NK-92 (cell line): Measurements from ENCODE around the gene ARHGAP26.

Experiments used
- DNase-seq: peaks from one replicate; lab custom pipeline; 2025; ENCODE audit not compliant: unreplicated experiment; lab: John Stamatoyannopoulos, UW

Gene ARHGAP26

DNA sequence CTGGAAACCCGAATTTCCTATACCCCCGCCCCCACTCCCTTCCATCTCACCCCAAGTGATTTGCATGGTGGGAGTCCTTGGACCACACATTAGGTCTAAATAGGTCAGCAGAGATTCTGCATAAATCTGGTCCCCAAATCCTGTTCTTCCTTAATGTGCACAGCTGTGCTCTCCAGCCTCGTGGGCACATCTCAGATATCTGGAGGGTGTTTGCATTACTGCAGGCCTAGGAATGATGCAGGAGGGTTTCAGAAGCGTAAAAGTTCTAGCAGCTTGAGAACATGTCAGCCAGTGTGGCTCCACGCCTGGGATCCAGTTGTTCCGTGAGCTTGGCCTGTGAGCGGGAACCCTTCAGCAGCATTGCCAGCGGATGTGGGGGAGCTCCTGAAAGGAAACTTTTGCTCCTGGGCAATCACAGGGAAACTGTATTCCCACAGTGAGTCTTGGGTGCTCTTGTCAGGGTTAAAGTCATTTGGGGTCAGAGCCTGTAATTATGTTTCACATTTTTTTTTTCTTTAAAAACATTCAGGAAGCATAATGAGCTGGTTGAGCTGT is 12.9 kb downstream of the ARHGAP26 start:
- no peak for DNase-seq

DNA sequence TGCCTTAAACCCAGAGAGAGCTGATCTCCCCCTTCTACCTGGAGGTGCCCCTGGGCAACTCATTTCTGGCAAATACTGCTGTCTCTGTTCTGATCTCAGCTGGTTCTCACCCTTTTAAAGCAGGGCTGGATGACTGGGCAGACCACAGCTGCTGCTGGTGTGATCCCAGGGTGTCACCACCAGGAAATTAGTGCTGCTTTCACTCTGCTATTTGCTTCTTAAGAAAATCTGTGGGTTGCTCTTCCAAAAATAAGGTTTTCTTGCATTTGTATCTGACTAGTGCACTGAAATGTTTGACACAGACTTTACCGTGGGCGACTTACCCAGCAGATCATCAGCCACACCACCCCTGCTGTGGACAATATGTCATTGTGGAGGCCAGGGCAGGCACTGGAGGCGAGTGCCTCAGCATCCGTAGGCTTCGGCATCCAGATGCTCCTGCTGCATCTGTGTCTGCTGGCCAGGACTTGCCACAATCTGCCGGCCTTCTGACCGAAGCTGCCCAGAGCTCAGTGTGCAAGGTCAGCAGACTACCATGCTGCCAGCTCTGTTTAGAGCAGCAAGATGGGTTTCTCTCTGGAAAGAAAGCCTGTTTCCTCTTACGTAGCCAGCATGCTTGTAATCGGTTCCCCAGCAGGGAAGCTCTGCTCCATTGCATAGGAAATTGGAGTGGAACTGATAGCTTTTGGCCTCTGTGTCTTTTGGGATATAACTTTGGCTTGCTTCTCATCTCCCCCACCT is 13.6 kb downstream of the ARHGAP26 start:
- DNase-seq: no peak

DNA sequence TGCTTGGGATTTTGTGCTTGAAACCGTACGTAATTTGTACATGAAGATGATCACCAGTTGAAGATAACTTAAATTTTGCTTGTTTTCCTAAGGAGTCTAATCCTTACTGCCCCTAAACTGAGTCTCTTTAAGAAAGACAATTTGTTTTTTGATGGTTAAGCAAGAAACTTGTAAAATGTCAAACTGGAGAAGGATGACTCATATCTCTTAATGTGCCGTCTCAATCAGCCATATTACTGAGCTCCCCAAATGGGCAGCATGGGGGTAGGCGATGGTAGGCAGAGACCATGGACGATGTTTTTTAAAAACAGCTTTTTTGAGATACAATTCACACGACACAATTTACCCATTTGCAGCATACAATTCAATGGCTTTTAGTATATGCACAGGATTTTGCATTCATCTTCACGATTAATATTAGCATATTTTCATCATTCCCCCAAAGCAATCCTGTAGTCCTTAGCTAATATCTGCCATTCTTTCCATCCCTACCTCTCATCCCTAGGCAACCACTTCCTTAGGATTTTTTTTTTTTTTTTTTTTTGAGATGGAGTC is 14.3 kb downstream of the ARHGAP26 start:
- no peak for DNase-seq

DNA sequence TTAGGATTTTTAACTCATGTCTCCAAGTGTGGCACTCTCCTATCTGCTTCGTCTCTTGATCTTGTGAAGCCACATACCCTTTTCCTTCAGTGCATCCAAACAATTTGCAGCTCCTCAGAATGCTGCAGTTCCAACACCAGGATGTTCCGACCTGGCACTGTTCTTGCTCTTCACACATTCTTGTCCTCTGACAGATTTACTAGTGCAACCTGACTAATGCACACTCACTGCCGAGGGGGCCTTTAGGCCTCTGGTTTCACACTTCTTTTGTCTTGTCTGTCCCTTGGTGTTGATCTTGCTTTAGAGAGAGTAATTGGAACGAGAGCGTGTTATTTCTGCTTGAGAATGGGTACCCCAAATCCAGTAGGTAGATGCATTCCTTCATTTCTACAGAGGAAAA is 15.0 kb downstream of the ARHGAP26 start:
- no peak for DNase-seq

DNA sequence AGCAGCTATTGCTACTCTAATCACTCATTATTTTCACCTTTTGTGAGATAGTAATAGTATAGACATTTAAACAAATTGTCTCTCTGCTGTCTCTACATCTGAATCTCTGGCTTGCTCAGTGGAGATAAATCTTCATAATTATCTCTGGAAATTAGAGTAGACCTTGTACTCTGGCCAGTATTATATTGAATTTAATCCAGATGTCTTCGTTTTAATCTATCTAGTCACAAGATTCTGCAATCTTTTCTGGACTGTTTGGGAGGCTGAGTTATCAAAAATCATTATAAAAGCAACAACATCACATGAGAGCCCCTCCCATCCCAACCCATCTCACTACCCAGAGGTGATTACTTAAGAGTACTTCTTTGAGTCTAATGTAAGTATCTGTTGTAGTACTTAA is 19.0 kb downstream of the ARHGAP26 start:
- no peak for DNase-seq

DNA sequence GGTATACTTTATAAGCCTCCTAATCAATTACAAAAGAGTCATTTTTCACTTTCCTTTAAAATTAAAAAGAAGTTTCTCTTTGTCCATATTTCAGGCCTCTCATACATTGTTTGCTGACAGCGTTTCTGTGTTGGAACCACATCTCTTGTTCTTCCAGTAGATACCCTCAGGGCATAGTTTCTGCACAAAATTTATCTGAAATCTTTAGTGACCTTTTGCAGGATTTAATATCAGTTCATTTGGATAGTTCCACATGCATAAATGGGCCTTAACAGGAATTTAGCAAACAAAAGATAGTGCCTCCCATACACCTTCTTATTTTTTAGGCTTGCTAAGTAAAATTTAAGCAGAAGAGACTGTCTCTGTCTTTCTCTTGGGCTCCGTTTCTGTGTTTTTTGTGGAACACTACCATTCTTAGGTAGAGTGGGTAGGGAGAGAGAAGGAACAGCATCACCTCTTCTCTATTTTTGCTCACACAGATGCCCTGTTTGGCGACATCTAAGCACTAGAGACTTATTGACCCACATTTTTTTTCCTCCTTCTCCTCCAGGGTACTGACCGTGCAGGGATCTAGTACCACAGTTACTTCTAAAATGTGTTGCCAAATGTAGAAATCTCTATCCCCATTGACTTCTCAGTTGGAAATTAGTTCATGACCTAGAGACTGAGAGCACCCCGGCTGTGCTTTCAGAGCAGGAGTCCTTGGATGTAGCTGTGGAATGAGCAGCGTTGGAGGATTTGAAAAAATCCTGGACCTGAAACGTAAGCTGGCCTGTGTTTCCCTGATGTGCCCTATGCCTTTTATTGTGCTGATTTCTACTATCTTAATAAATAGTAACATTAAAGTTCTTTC is 22.1 kb downstream of the ARHGAP26 start:
- DNase-seq: no peak

DNA sequence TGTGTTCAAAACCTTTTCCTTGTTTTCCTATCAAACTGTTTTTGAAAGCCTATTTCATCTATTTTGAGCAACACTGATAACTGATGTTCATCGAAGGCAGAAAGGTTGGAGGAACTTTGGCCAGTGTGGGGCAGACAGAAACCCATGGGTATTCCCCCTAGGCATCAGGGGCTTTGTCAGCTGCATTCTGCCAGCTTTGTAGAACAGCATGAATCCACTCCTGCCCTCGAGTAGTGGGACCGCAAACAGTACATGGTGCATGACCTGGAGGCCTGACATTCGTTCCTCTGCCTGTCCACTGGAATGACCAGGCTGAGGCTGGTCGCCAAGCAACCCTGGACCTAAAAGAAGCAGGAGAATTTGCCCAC is 22.7 kb downstream of the ARHGAP26 start:
- DNase-seq: no peak

DNA sequence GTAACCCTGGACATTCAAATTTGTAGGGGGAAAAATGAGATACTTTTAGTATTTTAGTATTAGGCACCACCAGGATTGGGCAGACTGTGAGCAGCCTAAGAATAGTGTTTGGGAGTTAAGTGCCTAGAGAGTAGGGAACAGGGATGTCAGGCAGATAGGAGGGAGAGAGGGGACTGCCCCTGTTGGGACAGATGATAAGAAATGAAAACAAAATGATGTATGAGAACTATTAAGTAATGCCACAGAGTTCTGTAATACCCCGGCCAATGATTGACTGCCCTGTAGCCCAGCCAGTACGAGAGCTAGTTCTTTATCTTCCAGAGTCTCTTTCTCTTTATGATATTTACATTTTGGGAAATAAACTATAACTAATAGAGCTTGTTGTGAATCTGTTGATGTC is 24.4 kb downstream of the ARHGAP26 start:
- DNase-seq: no peak

DNA sequence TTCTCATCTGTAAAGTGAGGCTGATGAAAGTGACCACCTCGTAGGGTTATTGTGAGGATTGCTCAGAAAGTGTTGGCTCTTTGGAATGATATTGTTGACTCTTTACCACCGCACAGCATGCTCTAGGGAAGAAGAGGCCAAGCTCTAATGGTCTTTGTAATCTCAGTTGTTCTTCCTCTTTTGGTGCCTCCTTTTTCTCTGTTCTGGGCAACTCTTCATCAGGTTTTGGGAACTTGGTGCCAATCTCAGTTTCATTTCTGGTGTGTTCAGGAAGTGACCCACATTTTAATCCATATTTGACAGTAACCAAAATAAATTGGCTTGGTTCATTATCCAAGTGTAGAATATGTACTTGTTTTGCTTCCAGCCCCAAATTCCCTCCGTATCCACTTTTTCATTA is 25.1 kb downstream of the ARHGAP26 start:
- no peak for DNase-seq

DNA sequence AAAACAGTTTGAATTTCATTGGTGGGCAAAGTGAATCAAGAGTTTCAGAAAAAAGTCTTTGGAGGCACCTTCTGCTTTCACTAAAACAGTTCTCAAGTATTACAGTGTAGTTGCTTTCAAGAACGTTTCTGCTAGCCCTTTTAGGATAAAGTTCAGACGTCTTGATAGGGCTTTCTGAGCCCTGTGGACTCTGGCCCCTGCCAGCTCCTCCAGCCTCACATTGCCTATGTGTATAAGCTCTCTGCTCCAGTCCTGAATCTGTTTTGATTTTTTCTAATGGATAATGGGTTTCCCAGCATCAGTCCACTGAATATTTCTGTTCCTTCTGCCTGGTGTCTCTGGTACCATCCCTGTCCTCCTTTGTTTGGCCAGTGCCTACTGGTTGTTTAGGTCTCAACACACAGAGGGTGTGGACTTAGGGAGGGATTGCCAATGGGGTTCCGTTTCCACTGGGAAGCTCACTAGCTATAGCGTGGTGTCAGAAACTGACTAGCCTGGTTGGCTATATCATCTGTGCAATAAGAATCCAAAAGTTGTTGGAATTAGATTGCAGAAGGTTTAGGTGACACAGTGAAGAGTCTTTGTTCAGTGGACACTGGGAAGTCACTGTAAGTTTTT is 26.4 kb downstream of the ARHGAP26 start:
- DNase-seq: no peak

DNA sequence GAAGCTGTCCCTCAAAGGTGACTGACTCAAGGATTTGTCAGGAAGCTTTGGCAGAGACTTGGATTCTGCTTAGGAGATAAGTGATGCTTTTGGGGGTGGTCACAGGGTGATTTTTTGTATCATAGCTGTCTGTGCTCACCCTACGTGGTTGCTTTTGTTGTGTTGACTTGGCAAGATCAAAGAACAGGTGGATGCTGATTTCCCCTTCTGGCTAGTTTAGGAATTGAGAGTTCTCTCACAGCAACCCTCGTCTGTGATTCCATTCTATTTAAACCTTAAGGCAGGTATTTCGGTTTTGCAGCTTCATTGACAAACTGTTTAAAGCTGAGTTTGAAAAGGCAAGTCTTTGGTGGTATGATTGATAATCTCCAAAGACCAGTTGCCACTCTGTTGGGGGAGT is 27.2 kb downstream of the ARHGAP26 start:
- DNase-seq: no peak

DNA sequence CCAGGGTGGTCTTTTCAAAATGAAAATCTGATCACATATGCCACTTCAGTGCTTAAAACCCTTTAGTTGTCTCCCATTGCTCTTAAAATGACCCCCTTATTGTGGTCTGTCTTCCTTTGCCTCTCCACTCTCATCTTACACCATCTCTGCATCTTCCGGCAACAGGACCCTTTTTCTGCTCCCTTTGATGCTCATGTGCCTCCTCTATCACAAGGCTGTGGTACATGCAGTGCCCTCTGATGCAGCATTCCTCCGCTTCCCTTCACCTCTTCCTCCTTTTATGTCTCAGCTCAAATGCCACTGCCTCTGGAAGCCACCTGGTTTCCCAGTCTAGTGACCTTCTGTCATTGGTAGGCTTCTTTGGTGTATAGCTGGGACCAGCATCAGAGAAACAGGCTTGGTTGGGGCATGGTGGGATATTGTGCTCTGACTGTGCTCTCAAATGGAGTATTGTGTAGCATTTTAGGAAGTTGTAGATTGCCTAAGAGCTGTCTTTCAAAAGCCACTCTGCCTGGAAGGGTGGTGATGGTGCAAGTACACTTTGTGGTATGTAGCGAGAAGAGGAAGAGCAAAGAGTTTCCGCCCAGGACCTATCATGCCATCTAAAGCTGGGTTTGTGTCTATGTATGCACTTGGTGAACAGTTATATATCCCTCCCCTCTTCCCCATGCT is 28.1 kb downstream of the ARHGAP26 start:
- DNase-seq: no peak

DNA sequence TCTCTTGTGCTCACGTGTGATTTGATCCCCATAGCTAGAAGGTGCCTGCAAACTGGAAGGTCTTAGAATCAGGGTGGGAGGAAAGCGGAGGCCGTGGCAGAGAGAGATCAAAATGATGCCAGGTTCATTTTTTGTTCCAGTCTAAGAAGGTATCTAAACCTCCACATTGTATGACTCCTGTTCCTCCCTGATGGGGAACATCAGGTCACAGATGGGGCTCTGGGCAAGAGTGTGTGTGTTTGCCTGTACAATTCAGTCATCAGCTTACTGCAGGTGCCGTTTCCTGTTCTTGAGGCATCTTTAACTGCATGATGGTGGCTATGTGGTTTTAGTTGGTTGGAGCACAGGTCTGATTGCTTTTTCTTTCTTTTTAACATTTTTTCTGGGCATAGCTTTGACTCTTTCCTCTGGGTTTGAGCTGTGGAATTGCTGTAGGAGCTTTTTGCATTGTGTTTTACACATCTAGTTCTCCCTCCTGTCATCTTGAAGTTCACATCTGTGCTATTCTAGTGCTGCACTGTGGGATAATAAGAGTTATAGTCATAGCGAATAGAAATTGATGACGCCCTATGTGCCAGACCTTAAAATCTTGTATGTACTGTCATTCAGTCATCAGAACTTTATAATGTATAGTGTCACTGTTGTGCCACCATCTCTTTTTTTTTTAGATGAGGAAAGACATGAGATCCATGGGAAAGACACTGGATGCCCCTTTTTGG is 30.8 kb downstream of the ARHGAP26 start:
- no peak for DNase-seq

DNA sequence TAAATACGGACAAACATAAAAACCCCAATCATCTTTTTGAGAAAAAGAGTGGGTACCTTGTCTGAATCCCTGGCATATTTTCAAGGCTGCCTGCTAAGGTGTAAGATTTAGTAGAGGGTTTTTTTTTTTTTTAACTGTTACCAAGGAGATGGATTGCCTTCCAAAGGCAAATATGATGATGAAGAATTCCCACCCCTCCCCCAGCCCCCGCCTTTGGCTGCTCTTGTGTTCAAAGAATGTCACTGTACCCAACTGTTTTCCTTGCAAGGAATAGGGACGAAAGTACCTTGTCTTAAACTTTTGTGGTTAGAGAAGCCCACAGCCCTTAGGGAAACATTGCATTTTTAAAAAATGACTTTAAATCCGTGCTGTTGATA is 31.3 kb downstream of the ARHGAP26 start:
- no peak for DNase-seq

DNA sequence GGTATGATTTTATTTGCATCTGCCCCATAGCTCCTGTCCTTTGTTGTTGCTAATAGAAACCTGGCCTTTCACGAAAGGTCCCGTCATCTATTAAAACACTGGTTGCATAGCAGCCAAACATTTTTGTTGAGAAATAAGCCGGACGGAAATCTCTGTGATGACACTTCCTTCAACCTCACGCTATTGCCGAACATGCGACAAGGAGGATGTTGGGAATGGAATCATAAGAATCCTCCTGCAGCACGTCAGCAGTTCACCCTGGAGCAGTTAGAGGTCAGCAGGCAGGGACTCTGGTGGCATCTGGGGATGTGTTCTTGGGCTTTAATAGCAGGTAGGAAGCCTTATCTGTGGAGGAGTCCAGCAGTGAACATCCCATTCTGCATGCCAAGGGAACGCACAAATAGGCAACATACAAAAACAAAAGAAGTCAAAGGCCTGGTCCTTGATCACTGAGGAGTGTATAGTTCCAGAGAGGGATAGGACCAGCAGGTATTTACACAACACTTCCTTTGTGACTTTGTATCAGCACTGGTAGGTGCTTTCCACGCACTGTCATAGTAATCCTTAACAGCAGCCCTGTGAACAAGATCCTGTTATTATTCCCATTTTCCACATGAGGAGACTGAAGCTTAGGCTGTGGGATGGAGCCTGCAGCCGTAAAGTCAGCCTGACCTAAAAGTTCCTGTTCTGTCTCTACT is 33.4 kb downstream of the ARHGAP26 start:
- DNase-seq: no peak

DNA sequence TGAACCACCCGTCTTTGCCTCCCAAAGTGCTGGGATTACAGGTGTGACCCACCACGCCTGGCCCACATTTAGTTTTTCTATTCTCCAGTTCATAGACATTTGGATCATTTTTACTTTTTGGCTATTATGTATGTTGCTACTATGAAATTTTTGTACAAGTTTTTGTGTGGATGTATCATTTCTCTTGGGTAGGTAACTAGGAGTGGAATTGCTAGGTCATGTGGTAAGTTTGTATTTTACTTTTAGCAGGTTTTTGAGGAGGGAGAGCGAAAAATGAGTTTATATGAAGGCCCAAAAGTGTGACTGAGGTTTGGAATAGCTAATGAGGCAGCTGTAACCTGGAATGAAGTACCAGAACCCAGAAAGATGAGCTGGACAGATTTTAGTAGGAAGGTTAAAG is 35.2 kb downstream of the ARHGAP26 start:
- no peak for DNase-seq

DNA sequence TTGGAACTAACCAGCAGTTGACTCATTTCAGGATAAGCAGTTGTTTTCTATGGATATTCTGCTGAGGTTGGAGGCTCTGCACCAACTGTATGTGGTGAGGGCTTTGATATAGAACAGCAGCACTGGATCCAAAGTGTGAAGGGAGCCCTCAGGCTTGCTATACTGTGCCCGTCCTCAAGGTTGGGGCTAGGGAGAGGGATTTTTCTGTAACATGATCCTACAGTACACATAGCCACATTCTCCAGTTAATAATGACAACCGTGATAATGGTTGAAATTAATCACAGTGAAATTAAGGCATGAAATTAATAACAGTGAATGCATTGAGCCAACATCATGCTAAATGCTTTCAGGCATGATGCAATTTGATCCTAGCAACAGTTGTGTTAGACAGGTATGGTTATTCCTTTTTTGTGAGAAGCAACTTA is 36.7 kb downstream of the ARHGAP26 start:
- DNase-seq: no peak

DNA sequence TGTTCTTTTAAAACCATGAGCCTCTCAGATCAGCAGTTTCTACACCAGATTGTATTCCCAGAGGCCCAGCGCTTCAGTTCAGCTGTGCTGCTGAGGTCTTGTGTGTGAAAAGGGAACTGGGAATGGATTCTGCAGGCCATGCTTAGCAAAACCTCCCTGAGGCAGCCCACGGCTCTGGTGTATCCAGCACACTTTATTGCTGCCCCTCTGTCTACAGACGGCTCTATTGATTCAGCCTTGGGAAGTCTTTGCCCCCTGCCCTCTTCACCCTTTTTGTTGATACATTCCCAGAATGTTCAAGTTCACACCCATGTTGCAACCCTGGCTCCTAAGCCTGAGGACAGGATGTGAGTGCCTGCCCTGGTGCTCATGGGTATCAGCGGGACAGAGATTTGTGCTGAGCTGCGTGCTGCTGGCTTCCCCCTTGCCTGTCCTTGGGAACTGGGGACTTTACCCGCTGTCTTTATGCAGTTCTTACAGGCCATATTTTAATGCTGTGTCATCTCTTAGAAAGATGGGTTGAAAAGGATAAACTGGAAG is 37.3 kb downstream of the ARHGAP26 start:
- no peak for DNase-seq

DNA sequence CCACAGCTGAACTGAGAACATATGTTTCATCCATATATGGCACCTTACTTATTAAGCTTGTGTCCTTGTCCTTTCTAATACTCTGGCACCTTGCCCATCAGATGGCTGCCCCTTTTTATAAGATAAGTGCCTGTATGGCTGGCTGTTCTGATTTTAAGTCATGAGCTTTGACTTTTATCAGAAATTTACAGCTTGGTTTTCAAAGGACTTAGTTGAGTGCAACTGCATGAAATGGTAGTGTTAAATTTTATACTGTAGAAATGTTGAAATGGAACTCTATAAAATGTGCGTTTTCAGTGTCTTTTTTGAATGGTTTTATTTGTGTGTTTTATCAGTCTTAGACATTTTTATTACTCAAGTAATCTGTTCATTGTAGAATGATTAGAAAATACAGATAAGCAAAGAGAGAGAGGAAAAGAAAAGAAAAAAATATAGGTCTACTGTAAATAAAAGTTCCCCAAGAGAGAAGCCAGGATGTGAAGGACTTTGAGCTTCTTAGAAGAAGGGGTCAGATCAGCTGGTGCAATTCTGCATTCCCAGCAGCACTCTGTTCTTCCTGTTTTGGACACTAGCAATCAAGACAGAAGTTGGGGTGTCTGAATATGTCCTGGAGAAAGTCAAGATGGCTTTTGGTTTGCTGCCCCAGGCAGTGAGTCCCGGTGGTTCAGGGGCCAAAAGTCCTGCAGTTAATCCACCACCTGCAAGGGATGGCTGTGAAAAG is 38.9 kb downstream of the ARHGAP26 start:
- no peak for DNase-seq
